Stimulated activated CD4-positive, alpha-beta T cell treated with anti-CD3 and anti-CD28 coated beads, Interleukin-1b, Interleukin-23, amount 100 ng/mL, for 48 hours (primary cell): ENCODE measurements around the gene ASCL1.

ENCODE experiments used
- DNase-seq: peaks from one replicate; pipeline ENCODE4 v3.0.0-alpha.2; 2020

ASCL1 gene

GRCh38 chr12:102980350-102980749, 22.9 kb downstream of the ASCL1 start:
- no peak for DNase-seq

- no peak for DNase-seq
These were observed 32.9 kb downstream of the ASCL1 start for GRCh38 chr12:102990419-102990818.

GRCh38 chr12:102992297-102992696, 34.8 kb downstream of the ASCL1 start:
- DNase-seq: no peak

- no peak for DNase-seq
These were observed 35.2 kb downstream of the ASCL1 start for GRCh38 chr12:102992720-102993119.

- DNase-seq: no peak
These were observed 36.1 kb downstream of the ASCL1 start for GRCh38 chr12:102993537-102993936.

- no peak for DNase-seq
These were observed 37.9 kb downstream of the ASCL1 start for GRCh38 chr12:102995372-102995771.
